ENCODE data around the gene MRNIP. TPM values are rescaled to one million over a fixed set of nuclear protein-coding genes. Genes with fewer than 3 reads are reported as not detected.

The MRNIP gene
- total and polyA plus RNA-seq, 2 experiments from 2014 or later, result 28.8 to 57.5 TPM

DNA sequence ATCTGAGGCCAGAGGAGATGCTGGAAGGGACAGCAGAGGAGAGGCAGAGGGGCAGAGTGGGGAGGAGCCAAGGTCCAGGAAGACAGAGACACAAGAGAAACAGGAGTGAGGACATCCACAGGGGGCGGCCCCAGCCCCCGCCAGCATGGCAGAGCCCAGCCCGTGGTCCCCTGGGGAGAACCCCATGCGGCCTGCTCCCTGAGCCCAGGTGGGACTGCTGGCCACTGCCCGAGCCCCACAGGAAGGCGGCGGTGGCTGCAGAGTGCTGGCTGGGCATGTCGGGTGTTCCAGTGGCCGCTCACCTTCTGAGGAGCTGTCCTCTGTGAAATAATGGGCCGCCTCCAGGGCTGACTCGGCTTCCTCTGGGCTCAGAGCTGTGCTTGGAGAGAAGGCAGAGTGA, 8.9 kb upstream of the MRNIP start:
- H3K4me3 ChIP-seq, result no peak overlapping the region
- H3K4me1 ChIP-seq (ENCODE audit: low read depth), result peaks cover 26% of the 10 kb centered on the region
- H3K27me3 ChIP-seq, result no peaks in the 10 kb centered on the region
- DNase-seq (ENCODE audit: low read depth in 1 of 2, low spot score in 1 of 2), result no peak
- TF ChIP-seq, protein P1, sequence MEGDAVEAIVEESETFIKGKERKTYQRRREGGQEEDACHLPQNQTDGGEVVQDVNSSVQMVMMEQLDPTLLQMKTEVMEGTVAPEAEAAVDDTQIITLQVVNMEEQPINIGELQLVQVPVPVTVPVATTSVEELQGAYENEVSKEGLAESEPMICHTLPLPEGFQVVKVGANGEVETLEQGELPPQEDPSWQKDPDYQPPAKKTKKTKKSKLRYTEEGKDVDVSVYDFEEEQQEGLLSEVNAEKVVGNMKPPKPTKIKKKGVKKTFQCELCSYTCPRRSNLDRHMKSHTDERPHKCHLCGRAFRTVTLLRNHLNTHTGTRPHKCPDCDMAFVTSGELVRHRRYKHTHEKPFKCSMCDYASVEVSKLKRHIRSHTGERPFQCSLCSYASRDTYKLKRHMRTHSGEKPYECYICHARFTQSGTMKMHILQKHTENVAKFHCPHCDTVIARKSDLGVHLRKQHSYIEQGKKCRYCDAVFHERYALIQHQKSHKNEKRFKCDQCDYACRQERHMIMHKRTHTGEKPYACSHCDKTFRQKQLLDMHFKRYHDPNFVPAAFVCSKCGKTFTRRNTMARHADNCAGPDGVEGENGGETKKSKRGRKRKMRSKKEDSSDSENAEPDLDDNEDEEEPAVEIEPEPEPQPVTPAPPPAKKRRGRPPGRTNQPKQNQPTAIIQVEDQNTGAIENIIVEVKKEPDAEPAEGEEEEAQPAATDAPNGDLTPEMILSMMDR (IDR thresholded peaks at IDR 0.05; ENCODE audit: low read depth, low read length), result no peak
- no peaks in the 10 kb centered on the region for H3K9me3 ChIP-seq (ENCODE audit: low read depth)
- no peak overlapping the region for H3K27ac ChIP-seq
- peaks cover 14% of the 10 kb centered on the region for H3K36me3 ChIP-seq

GRCh38 chr5:179867079-179867465, 8.5 kb upstream of the MRNIP start:
- H3K36me3 ChIP-seq, result peaks cover 14% of the 10 kb centered on the region
- H3K4me3 ChIP-seq, result no peak overlapping the region
- DNase-seq (ENCODE audit: low read depth in 1 of 2, low spot score in 1 of 2), result no peak
- H3K4me1 ChIP-seq (ENCODE audit: low read depth), result peaks cover 26% of the 10 kb centered on the region
- H3K27me3 ChIP-seq, result no peaks in the 10 kb centered on the region
- TF ChIP-seq, protein P1 (IDR thresholded peaks at IDR 0.05; ENCODE audit: low read depth, low read length), result no peak
- H3K9me3 ChIP-seq (ENCODE audit: low read depth), result no peaks in the 10 kb centered on the region
- H3K27ac ChIP-seq, result no peak overlapping the region

- Histone ChIP-seq H3K9me3 (ENCODE audit: low read depth) (no peaks in the 10 kb centered on the region), H3K27ac (no peak overlapping the region), H3K4me1 (ENCODE audit: low read depth) (peaks cover 26% of the 10 kb centered on the region), H3K27me3 (no peaks in the 10 kb centered on the region), H3K36me3 (peaks cover 14% of the 10 kb centered on the region), H3K4me3 (no peak overlapping the region)
- no peak for DNase-seq (ENCODE audit: low read depth in 1 of 2, low spot score in 1 of 2)
- TF ChIP-seq, protein P1 (IDR thresholded peaks at IDR 0.05; ENCODE audit: low read depth, low read length), result no peak
These were observed 7.8 kb upstream of the MRNIP start for GRCh38 chr5:179866241-179867078.

- Histone ChIP-seq H3K27ac (no peak overlapping the region), H3K9me3 (ENCODE audit: low read depth) (no peaks in the 10 kb centered on the region), H3K27me3 (no peaks in the 10 kb centered on the region), H3K4me1 (ENCODE audit: low read depth) (peaks cover 20% of the 10 kb centered on the region), H3K4me3 (no peak overlapping the region), H3K36me3 (peaks cover 14% of the 10 kb centered on the region)
- no peak for DNase-seq (ENCODE audit: low read depth in 1 of 2, low spot score in 1 of 2)
- TF ChIP-seq, protein P1 (IDR thresholded peaks at IDR 0.05; ENCODE audit: low read depth, low read length), result no peak
These were observed 7.0 kb upstream of the MRNIP start for GRCh38 chr5:179865491-179866240.

- DNase-seq (ENCODE audit: low read depth in 1 of 2, low spot score in 1 of 2), result no peak
- no peaks in the 10 kb centered on the region for H3K27me3 ChIP-seq
- H3K27ac ChIP-seq, result no peak overlapping the region
- H3K9me3 ChIP-seq (ENCODE audit: low read depth), result no peaks in the 10 kb centered on the region
- H3K36me3 ChIP-seq, result peaks cover 14% of the 10 kb centered on the region
- TF ChIP-seq, protein P1 (IDR thresholded peaks at IDR 0.05; ENCODE audit: low read depth, low read length), result no peak
- peaks cover 18% of the 10 kb centered on the region for H3K4me1 ChIP-seq (ENCODE audit: low read depth)
- H3K4me3 ChIP-seq, result no peak overlapping the region
These were observed 6.1 kb upstream of the MRNIP start for GRCh38 chr5:179864686-179865085.
